HG02798 (cell line): ENCODE data around the gene MIEN1.
"Not testable (repeated sequence)": the region's sequence is repeated elsewhere in the genome, so short reads cannot be mapped to it uniquely, and the experiment has no call there.

Experiments used
- ATAC-seq: cut with Tn5 transposase; IDR thresholded peaks from one replicate; pipeline ENCODE4 v1.9.1; 2021; ENCODE audit warnings: mild to moderate bottlenecking; ENCODE audit not compliant: unreplicated experiment, poor library complexity

Gene MIEN1

DNA sequence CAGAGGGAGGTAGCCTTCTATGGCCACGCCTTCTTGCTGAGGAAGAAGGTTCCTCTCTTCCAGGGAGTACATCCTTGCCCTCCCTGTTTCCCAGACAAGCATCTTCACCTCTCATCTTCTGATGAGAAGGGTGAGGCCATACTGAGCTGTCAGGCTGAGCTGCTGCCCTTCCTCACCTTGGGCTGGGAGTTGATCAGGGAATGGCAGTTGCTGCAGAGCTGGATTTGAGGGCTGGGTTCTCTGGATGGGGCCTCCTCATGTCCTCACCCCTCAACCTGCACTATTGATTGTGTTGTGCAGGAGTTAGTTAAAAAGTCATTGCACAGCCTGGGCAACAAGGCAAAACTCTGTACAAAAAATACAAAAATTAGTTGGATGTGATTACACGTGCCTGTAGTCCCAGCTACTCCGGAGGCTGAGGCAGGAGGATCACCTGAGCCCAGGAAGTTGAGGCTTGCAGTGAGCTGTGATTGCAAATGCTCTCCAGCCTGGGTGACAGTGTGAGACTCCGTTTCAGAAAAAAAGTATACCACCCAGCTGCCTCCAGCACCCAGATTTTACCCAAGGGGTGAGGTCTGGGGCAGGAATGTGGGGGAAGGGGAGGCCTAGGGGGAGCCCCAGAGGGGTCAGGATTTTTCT is 28.4 kb downstream of the MIEN1 start:
- ATAC-seq = no peak

DNA sequence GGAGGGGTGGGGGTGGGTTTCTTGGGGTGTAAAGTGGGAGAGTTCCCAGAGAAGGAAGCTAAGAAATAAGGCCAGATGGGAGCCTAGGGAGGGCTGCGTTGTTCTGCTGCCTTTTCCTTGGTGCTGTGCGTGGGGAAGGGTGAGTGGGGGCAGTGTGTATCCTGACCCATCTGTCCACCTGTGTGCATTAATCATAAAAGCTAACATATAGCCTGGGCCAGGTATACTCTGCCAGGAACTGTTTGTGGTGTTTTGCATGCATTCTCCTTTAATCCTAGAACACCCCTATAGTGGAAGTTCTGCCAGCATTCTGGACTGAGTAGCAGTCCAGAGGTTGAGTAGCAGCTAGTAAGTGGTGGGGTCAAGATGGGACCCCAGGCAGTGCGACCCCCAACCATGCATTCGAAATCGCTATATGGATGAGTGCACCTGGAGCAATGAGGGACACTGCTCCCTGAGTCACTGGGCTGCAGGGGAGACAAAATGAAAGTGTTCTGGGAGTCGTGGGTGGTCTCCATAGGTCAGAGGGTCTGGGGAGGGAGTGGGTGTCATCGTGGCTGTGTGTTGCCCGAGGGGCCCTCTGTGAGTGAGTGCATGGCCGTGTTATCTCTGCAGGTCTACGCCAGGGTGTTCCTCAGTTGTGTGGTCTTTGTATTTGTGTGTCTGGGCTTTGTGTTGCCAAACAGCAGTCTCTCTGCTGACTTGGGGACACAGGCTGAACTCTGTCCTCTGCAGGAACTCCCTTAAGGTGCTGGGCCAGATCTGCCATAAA is 29.1 kb downstream of the MIEN1 start:
- ATAC-seq = no peak

DNA sequence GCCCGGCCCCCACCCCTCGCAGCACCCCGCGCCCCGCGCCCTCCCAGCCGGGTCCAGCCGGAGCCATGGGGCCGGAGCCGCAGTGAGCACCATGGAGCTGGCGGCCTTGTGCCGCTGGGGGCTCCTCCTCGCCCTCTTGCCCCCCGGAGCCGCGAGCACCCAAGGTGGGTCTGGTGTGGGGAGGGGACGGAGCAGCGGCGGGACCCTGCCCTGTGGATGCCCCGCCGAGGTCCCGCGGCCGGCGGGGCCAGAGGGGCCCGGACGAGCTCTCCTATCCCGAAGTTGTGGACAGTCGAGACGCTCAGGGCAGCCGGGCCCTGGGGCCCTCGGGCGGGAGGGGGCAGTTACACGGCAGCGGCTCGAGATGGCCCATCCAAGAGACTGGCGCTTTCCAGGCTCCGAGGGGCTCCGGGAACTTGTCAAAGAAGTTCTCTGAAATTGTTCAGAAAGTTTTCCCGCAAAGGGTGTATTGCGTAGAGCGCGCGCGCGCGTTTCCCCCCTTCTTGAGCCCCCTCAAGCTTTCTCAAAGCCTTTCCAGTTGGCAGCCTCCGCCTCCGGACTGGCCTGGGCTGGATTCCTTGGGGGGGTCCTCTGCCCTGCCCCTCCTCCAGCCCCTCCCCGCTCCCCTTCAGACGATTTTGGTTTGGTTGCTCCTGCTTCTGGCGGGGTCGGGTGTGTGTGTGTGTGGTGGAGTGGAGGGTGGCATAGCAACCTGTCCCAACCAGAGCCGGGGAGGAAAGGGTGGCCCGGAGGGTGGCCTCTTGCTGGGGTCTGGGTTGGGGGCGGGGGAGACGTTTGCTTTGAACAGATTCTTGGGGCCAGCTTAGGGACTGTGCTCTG is 30.0 kb downstream of the MIEN1 start:
- no peak for ATAC-seq

DNA sequence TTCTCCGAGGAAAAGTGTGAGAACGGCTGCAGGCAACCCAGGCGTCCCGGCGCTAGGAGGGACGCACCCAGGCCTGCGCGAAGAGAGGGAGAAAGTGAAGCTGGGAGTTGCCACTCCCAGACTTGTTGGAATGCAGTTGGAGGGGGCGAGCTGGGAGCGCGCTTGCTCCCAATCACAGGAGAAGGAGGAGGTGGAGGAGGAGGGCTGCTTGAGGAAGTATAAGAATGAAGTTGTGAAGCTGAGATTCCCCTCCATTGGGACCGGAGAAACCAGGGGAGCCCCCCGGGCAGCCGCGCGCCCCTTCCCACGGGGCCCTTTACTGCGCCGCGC is 30.5 kb downstream of the MIEN1 start, which contains the start of gene ERBB2:
Gene ERBB2, plus strand, starts transcription at position 247 of the 330 bp plus-strand sequence. CDS start 175 bp downstream, outside the sequence.
- no peak for ATAC-seq

DNA sequence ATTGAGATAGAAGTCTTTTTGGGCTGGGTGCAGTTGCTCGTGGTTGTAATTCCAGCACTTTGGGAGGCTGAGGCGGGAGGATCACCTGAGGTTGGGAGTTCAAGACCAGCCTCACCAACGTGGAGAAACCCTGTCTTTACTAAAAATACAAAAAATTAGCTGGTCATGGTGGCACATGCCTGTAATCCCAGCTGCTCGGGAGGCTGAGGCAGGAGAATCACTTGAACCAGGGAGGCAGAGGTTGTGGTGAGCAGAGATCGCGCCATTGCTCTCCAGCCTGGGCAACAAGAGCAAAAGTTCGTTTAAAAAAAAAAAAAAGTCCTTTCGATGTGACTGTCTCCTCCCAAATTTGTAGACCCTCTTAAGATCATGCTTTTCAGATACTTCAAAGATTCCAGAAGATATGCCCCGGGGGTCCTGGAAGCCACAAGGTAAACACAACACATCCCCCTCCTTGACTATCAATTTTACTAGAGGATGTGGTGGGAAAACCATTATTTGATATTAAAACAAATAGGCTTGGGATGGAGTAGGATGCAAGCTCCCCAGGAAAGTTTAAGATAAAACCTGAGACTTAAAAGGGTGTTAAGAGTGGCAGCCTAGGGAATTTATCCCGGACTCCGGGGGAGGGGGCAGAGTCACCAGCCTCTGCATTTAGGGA is 31.0 kb downstream of the MIEN1 start:
- not testable (repeated sequence) for ATAC-seq

DNA sequence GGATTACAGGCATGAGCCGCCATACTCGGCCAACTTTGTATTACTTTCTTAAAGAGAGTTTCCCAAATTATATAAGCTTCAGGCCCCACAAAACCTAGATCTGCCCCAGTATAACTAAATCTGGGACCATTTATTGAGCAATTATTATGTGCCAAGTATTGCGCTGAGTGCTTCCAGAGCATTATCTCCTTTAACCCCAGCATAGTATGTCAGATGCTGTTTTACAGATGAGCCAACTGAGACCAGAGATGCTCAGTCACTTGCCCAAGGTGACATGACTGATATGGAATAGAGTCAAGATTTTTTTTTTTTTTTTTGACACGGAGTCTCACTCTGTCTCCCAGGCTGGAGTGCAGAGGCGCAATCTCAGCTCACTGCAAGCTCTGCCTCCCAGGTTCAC is 32.4 kb downstream of the MIEN1 start:
- no peak for ATAC-seq

DNA sequence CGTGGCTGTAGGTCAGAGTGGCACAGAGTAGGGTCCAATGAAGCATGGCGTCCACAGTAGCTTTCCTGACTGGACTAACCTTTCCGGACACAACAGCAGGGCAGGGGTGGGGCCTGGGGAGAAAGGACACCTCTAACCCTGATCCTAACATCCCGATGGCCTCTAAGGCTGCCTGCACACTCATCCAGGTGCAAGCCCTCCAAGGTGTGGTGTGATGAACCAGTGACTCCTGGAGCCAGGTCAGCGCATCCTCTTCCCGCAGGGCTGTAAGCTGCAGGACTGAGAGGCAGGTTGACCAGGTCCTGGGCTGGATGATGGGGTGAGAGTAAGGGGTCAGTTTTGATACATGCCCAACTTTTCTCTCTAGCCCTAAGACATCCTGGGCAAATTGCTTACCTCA is 33.6 kb downstream of the MIEN1 start:
- no peak for ATAC-seq

DNA sequence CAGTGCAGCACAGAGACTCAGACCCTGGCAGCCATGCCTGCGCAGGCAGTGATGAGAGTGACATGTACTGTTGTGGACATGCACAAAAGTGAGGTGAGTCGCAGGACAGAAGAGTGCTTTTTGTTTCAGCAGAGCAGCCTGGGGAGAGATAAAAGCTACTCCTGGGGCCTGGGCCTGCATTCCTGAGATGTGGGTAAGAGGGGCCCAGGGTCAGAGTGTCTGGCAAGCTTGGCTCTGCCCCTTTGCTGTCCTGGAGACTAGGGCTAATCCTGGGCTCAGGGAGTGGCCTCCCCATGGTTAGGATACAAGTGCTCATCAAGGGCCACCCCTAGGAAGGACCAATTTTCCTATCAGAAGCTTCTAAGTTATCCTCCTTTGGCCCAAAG is 35.2 kb downstream of the MIEN1 start:
- no peak for ATAC-seq

DNA sequence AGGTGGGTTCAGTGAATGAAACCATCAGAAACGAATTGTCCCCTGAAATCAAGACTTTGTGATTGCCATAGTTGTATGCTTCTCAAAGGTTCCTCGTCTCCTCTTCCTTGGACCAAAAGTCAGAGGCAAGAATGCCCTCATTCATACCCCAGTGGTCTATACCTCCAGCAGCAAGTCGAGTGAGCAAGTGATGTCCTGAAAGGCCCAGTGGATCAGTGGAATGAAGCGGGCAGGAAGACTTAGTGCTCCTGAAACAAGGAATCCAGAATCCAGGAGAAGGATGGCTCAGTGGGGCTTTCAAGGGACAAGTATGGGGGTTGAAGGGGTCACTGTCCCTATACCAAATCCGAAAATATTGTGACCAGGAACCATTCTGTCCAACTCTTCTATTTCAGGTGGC is 35.7 kb downstream of the MIEN1 start:
- no peak for ATAC-seq

DNA sequence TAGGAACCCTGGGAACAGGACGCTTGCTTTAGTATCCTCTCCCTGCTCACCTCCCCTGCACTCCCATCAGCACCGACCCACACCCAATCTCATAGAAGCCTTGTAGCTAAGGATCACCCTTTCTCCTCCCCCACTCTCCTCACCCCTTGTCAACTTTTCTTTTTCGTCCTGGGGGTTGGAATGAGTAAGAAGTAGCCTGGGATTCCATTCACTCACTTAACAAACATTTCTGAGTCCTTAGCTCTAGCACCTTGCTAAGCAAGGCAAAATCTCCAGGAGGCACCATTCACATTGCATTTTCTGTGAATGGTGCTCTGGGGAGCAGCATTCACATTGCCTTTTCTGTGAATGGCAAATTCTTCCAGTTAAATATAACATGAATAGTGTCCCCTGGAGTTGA is 41.4 kb downstream of the MIEN1 start:
- no peak for ATAC-seq

DNA sequence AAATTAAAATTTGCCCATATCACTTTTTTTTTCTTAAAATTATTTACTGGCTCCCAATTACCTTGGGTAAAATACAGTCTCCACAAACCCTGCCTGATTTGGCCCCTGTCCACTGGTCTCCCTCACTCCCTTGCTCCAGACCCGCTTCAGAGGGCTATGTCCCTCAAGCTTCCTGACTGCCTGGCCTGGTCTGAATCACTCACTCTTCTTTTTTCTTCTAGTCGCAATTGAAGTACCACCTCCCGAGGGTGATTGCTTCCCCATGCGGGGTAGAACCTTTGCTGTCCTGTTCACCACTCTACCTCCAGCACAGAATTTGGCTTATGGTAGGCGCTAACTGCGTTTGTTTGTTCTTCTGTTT is 41.9 kb downstream of the MIEN1 start:
- no peak for ATAC-seq

DNA sequence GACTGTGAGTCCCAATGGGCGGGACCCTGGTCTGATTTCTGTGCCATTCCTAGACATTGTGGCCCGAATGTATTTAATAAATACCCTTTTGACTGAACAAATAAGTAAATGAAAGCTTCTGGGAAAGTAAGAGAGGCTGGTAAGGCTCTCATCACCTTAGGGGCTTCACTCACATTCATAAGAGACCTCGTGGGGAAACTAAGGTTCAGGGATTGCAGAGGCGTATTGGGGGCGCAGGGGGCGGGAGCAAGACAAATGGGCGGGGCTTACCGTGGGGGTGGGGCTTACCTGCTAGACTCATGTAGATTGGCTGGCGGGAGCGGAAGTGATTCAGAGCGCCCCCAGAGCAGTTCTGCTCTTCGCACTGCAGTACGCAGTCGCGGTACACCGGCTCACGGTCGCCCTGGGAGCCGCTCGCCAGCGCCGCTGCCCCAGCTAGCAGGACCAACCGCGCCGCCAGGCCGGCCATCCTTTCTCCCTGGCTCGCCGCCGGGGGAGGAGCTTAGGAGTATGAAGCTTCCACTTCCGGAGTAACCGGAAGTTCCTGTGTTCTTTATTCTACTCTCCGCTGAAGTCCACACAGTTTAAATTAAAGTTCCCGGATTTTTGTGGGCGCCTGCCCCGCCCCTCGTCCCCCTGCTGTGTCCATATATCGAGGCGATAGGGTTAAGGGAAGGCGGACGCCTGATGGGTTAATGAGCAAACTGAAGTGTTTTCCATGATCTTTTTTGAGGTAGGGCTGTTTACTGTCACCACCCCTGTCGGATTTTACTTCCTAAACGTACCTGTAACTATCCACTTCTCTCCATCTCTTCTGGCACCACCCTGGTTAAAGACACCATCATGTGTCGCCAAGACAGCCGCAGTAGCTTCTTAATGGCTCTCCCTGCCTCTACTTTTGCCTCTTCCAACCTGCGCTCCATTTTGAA is 42.5 kb downstream of the MIEN1 start, which contains the start of gene PGAP3:
Gene PGAP3, minus strand, starts transcription at position 512 of the 929 bp plus-strand sequence. Its CDS starts 43 bp downstream, at position 469.
- peak; percentile 93 for ATAC-seq

DNA sequence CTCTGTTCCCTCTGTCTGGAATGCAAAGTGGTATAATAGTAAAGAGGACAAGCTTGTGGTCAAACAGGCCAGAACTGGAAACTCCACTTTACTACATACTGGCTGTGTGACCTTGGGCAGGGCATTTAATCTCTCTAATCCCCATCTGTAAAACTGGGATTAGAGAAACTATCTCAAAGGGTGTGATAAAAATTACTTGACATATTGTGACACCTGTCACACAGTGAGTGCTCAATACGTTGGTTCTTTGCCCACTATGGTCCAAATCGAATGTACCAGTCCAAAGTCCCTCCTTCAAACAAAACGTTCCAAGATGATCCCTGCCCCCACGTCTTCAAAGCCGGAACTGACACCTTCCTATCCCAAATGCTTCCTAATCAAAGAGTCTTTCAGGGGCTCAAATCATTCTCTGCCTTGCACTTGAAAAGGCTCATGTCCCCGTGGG is 43.2 kb downstream of the MIEN1 start:
- no peak for ATAC-seq

DNA sequence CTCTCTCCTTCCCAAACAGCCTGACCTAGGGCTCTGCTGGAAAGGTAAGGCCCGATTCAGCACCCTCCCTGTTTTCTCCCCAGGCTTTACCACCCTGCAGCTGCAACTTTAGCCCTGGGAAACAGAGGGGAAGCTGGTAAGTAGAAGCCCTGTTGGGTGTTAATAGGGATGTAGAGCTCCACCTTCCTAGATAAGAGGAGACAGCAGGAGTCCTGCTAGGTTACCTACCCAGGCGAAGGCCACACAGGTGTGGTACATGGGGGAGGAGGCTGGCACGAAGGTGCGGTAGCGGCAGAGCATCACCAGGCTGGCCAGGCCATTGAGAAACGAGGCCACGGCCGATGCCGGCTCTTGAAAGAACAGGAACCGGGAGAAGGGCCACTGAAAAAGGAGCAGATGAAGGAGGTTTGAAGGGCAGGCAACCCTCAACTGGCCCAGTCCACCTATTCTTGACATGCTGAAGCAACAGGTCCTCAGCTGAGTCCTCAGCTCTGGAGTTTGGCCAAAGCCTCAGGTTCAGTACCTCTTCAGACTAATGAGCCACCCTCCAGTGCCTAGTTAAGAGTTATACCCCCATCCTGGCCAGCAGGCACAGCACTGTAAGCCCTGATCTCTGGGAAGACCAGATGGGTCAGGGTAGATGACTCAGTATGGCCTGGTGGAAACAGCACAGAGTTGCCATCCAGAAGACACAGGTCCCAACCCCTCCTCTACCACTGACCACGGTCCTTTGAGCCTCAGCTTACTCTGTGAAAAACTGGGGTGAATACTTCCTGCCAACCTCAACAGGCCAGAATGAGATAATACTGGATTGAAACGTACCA is 45.8 kb downstream of the MIEN1 start:
- ATAC-seq = no peak

DNA sequence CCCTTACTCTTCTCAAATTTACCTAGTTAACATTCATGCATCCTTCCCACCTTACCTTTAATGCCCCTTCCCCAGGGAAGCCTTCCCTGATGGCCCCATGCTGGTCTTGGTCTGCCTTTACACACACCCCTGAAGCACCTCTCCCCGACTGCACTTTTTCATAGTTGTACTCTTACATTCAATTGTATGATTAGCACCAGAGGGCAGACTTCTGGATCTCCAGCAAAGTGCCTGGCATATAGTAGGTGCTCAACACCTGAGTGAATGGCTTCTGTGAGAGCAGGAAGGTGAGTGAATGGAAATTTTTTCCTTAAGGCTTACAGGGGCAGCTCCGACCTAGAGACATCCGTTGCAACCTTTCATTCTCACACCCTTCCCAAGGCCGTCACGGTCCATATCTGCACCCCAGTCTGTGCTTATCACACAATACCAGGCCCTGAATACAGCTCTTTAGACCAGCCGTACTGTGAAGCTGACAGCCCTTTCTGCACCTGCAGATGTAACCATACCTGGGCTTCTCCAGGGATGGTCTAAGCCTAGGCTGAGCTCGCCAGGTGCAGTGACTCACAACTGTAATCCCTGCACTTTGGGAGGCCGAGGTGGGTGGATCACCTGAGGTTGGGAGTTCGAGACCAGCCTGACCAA is 46.9 kb downstream of the MIEN1 start:
- ATAC-seq = no peak

DNA sequence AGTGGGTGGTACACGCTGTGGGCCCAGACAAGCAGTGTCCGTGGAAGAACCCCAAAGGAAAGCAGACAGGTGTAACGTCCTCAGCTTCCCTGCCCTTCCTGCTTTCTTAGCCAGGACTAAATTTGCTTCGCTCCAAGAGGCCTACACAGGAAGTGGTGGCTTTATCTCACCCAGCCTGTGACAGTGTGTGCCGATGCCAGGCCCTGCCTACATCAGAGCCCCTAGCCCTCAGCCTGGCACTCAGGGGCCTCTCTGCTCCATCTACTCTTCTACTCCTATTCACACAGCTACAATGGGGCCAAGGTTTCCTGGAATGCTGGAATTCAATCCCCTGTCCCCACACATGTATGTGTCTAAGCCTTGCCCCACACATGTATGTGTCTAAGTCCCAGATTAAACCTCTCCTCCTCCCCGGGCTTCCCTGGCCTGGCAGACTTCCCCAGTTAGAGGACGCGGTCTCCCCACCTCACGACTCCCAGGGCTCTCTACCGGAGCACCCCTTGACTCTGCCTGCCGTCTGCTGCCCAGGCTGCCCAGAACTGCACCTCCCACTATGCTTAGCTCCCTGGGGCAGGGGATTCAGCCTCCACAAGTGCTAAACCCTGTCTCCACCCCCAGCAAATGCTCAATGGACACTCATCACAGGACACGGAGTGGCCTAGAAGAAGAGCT is 50.7 kb downstream of the MIEN1 start:
- no peak for ATAC-seq
